Gastrocnemius medialis (tissue), 4 donors: ENCODE results near the gene SLK. TPM values are rescaled to one million over a fixed set of nuclear protein-coding genes. Genes with fewer than 3 reads are reported as not detected.

Experiments
- ATAC-seq, 2 donors: fragments of 150-250 bp; one replicate each; pipeline ENCODE4 v1.9.1; 2016
- DNase-seq, 2 donors: peaks; one replicate each; pipeline ENCODE4 v3.0.0-alpha.2; 2019
- H3K27ac ChIP-seq, 4 donors: fragments of 200-600 bp; sonication (generic); 1 replicate in 1 of 4; 2 replicates in 3 of 4; pipeline ENCODE4 v1.5.1; 2016 to 2018; ENCODE audit warnings: mild to moderate bottlenecking in 2 of 4, moderate library complexity in 1 of 4
- H3K27me3 ChIP-seq, 3 donors: fragments of 200-600 bp; sonication (generic) in 2 of 3; 1 replicate in 1 of 3; 2 replicates in 2 of 3; pipeline versions ENCODE4 v1.5.1 to v1.6.0; 2016 to 2019; ENCODE audit warnings: mild to moderate bottlenecking in 1 of 3, moderate library complexity in 1 of 3
- H3K36me3 ChIP-seq, 2 donors: fragments of 200-600 bp; sonication (generic) in 1 of 2; one replicate each; pipeline ENCODE4 v1.5.1; 2017 to 2018
- H3K4me1 ChIP-seq, 2 donors: fragments of 200-600 bp; sonication (generic) in 1 of 2; one replicate each; pipeline ENCODE4 v1.5.1; 2016 to 2017; ENCODE audit warnings: mild to moderate bottlenecking in 2 of 2
- H3K4me3 ChIP-seq, 4 donors: fragments of 200-600 bp; sonication (generic) in 3 of 4; 1 replicate in 1 of 4; 2 replicates in 3 of 4; pipeline ENCODE4 v1.5.1; 2016 to 2019; ENCODE audit warnings: mild to moderate bottlenecking in 2 of 4
- H3K9me3 ChIP-seq, 3 donors: fragments of 200-600 bp; sonication (generic) in 2 of 3; 1 replicate in 1 of 3; 2 replicates in 2 of 3; pipeline ENCODE4 v1.5.1; 2016 to 2019
- POLR2A ChIP-seq, 2 donors: fragments of 450-650 bp; IDR thresholded peaks; one replicate each; pipeline ENCODE4 v1.6.1; 2017; ENCODE audit warnings: antibody characterized with exemption in 2 of 2, mild to moderate bottlenecking in 2 of 2, moderate library complexity in 2 of 2
- in situ Hi-C, 4 donors: fragments of 200-750 bp; cut with MboI; loops; one replicate each; pipeline versions ENCODE4 v1.15.0 to v1.8.0; 2017; ENCODE audit warnings: low sequenced_read_pairs in 4 of 4
- intact Hi-C: fragments of 100-400 bp; cut with DNase I; formaldehyde crosslinking; loops from one replicate; pipeline ENCODE4 v1.15.1; 2023; ENCODE audit warnings: low total_unique reads
- total RNA-seq, 4 donors: library from RNA; depleted of rRNA; stranded (reverse); fragments of >200 nt; gene quantifications; one replicate each; pipeline versions ENCODE4 v1.1.0 to v1.2.3, GENCODE V29; 2016
- TF ChIP-seq, protein P1 (sequence below), 5 experiments: fragments of 450-650 bp in 3 of 5; fragments of 200-600 bp in 2 of 5; sonication (generic) in 2 of 5; IDR thresholded peaks in 4 of 5; conservative IDR thresholded peaks in 1 of 5; 1 replicate in 4 of 5; 2 replicates in 1 of 5; pipeline ENCODE4 v1.5.1; 2016 to 2019; ENCODE audit warnings: antibody characterized with exemption in 5 of 5, mild to moderate bottlenecking in 3 of 5, moderate library complexity in 3 of 5

Gene SLK
- total RNA-seq, 4 donors from 2014 or later = 43.3 to 53.3 (median 49.8) TPM

DNA sequence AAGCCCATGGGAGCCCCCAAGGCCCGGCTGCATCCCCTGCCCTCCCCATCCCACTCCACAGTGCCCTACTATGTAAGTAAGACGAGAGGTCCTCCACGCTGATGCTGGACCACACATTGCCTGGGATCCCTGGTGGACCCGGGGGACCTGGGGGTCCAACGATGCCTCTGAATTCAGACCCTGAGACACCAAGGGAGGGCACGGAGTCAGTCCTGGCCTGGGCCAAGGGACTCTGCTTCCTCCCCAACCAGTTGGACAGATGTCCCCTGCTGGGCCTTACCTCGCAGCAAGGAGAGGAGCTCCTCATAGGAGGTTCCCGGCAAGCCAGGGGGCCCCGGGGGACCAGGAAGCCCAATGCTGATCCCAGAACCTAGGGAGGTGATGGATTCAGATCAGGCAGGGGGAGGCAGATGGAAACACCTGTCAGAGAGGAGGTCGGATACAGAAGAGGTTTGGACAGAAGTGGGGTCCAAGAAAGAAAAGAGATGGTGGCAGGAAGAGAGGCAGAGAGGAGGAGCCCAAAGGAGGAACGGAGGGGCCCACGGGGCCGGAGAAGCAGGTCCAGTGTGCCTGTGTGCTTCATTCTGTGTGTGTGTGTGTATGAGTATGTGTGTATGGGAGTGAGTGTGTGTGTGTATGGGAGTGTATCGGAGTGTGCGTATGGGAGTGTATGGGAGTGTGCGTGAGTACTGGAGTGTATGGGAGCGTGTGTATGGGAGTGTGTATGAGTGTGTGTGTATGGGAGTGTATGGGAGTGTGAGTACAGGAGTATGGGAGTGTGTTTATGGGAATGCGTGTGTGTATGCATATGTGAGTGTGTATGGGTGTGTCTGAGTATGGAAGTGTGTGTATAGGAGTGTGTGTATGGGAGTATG, 68.5 kb downstream of the SLK start:
- intact Hi-C loops = no loop called here
- H3K27me3 ChIP-seq = no peaks in the 10 kb centered on the region
- in situ Hi-C loops = loop anchor here in 2 of 4 donors (25.0 kb wide), 1 partner anchor 177 kb away; no protein-coding TSS in a partner anchor
- no peak overlapping the region for H3K4me3 ChIP-seq
- no peak overlapping the region for H3K27ac ChIP-seq
- DNase-seq = no peak
- no peak for ATAC-seq
- H3K9me3 ChIP-seq = no peaks in the 10 kb centered on the region
- H3K36me3 ChIP-seq = no peaks in the 10 kb centered on the region
- H3K4me1 ChIP-seq = no peaks in the 10 kb centered on the region
- no peak for TF ChIP-seq POLR2A (IDR thresholded peaks at IDR 0.05)
- TF ChIP-seq, protein P1, sequence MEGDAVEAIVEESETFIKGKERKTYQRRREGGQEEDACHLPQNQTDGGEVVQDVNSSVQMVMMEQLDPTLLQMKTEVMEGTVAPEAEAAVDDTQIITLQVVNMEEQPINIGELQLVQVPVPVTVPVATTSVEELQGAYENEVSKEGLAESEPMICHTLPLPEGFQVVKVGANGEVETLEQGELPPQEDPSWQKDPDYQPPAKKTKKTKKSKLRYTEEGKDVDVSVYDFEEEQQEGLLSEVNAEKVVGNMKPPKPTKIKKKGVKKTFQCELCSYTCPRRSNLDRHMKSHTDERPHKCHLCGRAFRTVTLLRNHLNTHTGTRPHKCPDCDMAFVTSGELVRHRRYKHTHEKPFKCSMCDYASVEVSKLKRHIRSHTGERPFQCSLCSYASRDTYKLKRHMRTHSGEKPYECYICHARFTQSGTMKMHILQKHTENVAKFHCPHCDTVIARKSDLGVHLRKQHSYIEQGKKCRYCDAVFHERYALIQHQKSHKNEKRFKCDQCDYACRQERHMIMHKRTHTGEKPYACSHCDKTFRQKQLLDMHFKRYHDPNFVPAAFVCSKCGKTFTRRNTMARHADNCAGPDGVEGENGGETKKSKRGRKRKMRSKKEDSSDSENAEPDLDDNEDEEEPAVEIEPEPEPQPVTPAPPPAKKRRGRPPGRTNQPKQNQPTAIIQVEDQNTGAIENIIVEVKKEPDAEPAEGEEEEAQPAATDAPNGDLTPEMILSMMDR (IDR thresholded peaks at IDR 0.05 in 4 of 5, conservative IDR thresholded peaks at IDR 0.05 in 1 of 5) = no peak

DNA sequence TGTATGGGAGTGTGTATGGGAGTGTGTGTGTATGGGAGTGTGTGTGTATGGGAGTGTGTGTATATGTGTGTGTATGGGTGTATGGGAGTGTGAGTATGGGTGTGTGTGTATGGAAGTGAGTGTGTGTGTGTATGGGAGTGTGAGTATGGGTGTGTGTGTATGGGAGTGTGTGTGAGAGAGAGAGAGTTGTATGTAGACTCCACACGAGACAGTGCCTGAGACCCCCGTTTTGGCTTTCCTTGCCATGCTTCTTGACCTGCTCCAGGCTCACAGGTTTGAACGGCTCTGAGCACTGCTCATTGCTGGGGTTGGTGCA, 69.1 kb downstream of the SLK start:
- H3K4me1 ChIP-seq = no peaks in the 10 kb centered on the region
- H3K4me3 ChIP-seq = no peak overlapping the region
- no peaks in the 10 kb centered on the region for H3K9me3 ChIP-seq
- H3K36me3 ChIP-seq = no peaks in the 10 kb centered on the region
- ATAC-seq (no peak), DNase-seq (no peak)
- H3K27me3 ChIP-seq = no peaks in the 10 kb centered on the region
- H3K27ac ChIP-seq = no peak overlapping the region
- intact Hi-C loops = no loop called here
- in situ Hi-C loops = loop anchor here in 2 of 4 donors (25.0 kb wide), 1 partner anchor 176 kb away; no protein-coding TSS in a partner anchor
- TF ChIP-seq, protein P1 (IDR thresholded peaks at IDR 0.05 in 4 of 5, conservative IDR thresholded peaks at IDR 0.05 in 1 of 5) = no peak
- TF ChIP-seq POLR2A (IDR thresholded peaks at IDR 0.05) = no peak

DNA sequence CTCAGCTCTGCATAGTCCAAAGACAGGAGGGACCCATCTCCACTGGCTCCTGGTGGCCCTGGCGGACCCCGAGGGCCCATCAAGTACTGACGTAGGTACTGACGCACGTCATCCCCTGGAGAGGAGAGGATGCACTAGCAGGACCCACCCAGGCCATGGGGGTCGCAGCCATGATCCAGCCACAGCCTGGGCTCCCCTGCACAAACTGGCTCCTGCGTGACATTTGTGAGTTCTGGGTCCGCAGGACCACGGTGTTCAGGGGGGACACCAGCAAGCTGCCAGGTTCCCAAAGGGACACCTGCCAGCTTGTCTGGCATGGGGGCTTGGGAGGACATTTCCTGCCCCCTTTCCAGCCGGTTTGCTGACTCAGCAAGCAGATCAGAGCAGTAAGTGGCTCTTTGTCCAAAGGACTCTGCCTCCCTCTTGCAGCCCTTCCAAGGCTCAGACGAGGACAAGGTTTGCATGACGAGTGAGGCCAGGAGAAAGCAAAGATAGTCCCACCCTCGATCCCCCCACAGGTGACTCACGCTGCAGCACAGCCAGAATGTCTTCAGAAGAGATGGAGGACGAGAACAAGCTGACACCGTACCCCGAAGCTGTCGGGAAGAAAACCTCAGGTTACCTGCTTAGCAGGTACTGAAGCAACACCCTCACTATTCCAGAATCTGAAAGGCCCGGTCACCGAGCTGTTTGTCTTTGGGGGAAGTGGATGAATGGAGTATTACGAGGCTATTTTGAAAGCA, 69.7 kb downstream of the SLK start:
- H3K27me3 ChIP-seq = no peaks in the 10 kb centered on the region
- intact Hi-C loops (no loop called here), in situ Hi-C loops (loop anchor here in 2 of 4 donors (25.0 kb wide), 1 partner anchor 176 kb away; no protein-coding TSS in a partner anchor)
- ATAC-seq (no peak), DNase-seq (no peak)
- H3K4me1 ChIP-seq = no peaks in the 10 kb centered on the region
- no peaks in the 10 kb centered on the region for H3K9me3 ChIP-seq
- no peak overlapping the region for H3K4me3 ChIP-seq
- no peaks in the 10 kb centered on the region for H3K36me3 ChIP-seq
- H3K27ac ChIP-seq = no peak overlapping the region
- no peak for TF ChIP-seq POLR2A (IDR thresholded peaks at IDR 0.05)
- TF ChIP-seq, protein P1 (IDR thresholded peaks at IDR 0.05 in 4 of 5, conservative IDR thresholded peaks at IDR 0.05 in 1 of 5) = no peak

DNA sequence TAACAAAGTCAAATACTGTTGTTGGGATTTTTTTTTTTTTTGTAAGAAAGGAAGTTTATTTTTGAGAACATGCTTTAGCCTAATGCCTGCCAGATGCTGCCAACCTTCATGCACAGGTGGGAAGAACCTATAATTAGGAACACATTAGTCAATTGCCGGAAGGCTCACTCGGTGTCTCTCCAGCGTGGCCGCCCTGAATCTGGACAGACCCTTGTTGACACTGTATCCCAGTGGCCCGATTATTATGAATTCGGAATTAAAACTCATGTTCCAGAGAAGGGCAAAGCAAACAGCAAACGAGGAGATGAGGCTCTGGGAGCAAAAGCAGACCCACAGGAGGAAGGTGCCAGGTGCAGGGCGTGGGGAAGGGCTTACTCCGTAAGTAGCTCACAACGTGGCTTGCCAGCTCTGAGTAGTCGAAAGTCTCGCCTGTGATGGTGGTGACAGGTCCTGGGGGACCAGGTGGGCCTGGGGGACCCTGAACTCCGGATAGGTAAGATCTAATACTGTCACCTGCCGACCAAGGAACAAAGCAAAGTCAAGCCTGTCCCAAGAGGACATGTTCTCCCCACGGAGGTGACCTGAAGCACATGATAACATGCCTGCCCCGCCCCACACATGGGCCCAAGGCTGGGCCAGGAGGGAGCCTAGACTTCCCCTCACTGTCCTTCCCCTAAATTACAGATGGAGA, 70.5 kb downstream of the SLK start:
- Histone ChIP-seq H3K4me1 (no peaks in the 10 kb centered on the region), H3K9me3 (no peaks in the 10 kb centered on the region), H3K27ac (no peak overlapping the region), H3K4me3 (no peak overlapping the region), H3K36me3 (no peaks in the 10 kb centered on the region), H3K27me3 (no peaks in the 10 kb centered on the region)
- in situ Hi-C loops (loop anchor here in 2 of 4 donors (25.0 kb wide), 1 partner anchor 175 kb away; no protein-coding TSS in a partner anchor), intact Hi-C loops (no loop called here)
- ATAC-seq (no peak), DNase-seq (no peak)
- no peak for TF ChIP-seq POLR2A (IDR thresholded peaks at IDR 0.05)
- TF ChIP-seq, protein P1 (IDR thresholded peaks at IDR 0.05 in 4 of 5, conservative IDR thresholded peaks at IDR 0.05 in 1 of 5) = no peak
